ENCODE results near the gene MAD1L1. TPM values are rescaled to one million over a fixed set of nuclear protein-coding genes. Genes with fewer than 3 reads are reported as not detected.
A peak's percentile ranks its signal among the peaks of the same experiment; 100 is the strongest.

MAD1L1 gene
- total RNA-seq, 2 donors from 2014 or later = 51.2 to 63.8 TPM

DNA sequence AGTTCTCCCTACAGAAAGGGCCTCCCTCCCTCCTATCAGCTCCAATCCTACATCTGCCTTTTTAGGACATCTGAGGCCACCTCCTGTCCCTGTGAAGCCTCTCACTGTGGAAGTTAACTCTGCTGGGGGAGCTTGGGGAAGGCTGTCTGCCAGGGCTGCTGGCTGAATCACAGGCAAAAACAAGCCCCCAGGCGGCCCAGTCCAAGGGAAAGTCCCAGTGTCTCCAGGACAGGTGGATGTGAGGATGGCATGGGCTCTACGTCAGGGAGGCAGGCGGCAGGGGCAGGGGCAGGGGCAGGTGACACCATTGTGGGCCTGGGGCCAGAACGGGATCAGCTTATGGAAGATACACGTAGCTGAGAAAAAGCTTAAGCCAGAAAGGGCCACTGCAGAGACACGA, 240.2 kb downstream of the MAD1L1 start:
- H3K4me3 Mint-ChIP-seq = no peak overlapping the region
- no peaks in the 10 kb centered on the region for H3K27me3 Mint-ChIP-seq (ENCODE audit: low read depth)
- H3K36me3 Mint-ChIP-seq (ENCODE audit: insufficient read depth in 2 of 2) = no peaks in the 10 kb centered on the region
- no peak overlapping the region for H3K27ac Mint-ChIP-seq
- ATAC-seq (replicated peaks in 1 of 2) = no peak
- peaks cover 6% of the 10 kb centered on the region for H3K4me1 Mint-ChIP-seq (ENCODE audit: low read depth)
- no peak for DNase-seq
- no peaks in the 10 kb centered on the region for H3K9me3 Mint-ChIP-seq

DNA sequence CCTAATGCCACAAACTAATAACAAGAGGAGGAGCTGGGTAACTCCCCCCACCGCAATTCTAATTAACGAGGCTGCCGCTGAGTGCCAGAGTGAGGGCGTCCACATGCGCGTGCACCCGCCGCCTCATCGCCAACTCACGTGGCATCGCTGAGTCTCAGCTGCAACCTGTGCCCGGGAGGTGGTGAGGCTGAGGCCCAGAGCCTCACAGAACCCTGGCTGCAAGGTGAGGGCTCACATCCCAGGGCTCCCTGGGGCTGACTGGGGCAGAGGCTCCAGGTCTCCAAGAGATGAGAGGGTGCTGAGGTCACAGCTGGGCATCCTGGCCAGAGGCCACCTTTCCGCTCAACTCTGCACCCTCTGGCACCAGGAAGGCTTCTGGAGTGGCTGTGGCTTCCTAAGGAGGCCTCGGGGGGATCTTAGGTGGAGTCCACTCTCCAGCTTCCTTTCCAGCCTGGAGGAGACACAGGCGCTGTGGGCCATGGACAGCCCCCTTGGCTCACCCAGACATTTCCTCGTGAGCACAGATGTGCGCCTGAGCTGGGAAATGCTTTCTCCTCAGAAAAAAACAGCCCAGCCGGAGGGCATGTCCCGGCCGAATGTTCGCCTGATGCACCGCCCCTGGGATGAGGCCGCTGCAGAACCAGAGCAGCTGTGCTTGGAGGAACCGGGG, 242.6 kb downstream of the MAD1L1 start:
- Mint-ChIP-seq H3K27ac (no peak overlapping the region), H3K27me3 (ENCODE audit: low read depth) (no peaks in the 10 kb centered on the region), H3K36me3 (ENCODE audit: insufficient read depth in 2 of 2) (peaks cover 0 to 8% of the 10 kb centered on the region in 2 donors), H3K4me3 (no peak overlapping the region), H3K9me3 (no peaks in the 10 kb centered on the region), H3K4me1 (ENCODE audit: low read depth) (peaks cover 18% of the 10 kb centered on the region)
- DNase-seq (no peak), ATAC-seq (replicated peaks in 1 of 2) (no peak)

DNA sequence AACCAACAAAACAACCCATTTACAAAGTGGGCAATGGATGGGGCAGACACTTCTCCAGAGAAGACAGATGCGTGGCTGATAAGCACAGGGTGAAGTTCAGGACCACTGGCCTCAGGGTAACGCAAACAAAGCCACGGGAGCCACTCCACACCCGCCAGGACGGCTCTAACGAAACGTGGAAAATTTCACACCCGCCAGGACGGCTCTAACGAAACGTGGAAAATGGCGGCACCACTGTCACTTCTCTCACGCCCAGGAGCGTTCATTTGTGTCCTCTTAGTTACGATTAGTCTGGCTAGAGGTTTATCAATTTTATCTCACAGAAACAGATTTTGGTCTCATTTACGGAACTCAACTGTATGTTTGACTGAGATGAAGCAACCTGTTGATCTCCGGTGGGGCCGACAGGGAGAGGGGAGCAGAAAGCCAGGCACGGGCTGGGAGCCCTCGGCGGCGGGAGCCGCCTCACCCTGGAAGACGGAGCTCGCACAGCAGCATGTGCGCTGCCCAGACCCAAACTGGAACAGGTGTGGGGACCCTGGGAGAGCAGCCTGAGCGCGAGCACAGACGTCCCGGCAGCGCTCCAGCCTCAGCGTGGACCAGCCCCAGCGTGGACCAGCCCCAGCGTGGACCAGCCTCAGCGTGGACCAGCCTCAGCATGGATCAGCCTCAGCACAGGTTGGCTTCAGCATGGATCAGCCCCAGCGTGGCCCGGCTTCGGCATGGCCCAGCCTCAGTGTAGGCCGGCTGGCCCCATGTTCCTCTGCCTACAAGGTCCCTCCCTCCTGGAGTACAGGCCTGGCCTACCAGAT, 243.5 kb downstream of the MAD1L1 start:
- no peak for ATAC-seq (replicated peaks in 1 of 2)
- no peak overlapping the region for H3K27ac Mint-ChIP-seq
- H3K36me3 Mint-ChIP-seq (ENCODE audit: insufficient read depth in 2 of 2) = peaks cover 0 to 8% of the 10 kb centered on the region in 2 donors
- no peak for DNase-seq
- no peaks in the 10 kb centered on the region for H3K9me3 Mint-ChIP-seq
- H3K27me3 Mint-ChIP-seq (ENCODE audit: low read depth) = no peaks in the 10 kb centered on the region
- no peak overlapping the region for H3K4me3 Mint-ChIP-seq
- peaks cover 18% of the 10 kb centered on the region for H3K4me1 Mint-ChIP-seq (ENCODE audit: low read depth)

DNA sequence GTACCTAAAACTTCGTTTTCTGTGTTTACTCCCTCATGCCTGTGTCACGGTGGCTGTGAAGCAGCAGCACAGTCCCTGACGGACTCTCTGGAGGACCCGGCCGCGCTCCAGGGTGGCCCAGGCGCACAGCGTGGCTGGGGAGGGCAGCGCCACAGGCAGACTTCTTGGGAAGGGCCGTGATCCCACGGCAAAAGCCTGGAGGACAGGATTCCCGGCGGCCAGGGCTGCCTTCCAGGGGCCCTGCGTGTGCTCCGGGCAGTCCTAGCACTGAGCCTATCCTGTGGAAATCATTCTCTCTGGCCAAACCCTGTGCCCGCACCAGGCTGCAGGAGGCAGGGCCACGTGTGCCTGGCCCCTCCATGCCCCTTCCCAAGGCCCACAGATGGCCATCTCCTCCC, 244.2 kb downstream of the MAD1L1 start:
- no peak overlapping the region for H3K4me3 Mint-ChIP-seq

DNA sequence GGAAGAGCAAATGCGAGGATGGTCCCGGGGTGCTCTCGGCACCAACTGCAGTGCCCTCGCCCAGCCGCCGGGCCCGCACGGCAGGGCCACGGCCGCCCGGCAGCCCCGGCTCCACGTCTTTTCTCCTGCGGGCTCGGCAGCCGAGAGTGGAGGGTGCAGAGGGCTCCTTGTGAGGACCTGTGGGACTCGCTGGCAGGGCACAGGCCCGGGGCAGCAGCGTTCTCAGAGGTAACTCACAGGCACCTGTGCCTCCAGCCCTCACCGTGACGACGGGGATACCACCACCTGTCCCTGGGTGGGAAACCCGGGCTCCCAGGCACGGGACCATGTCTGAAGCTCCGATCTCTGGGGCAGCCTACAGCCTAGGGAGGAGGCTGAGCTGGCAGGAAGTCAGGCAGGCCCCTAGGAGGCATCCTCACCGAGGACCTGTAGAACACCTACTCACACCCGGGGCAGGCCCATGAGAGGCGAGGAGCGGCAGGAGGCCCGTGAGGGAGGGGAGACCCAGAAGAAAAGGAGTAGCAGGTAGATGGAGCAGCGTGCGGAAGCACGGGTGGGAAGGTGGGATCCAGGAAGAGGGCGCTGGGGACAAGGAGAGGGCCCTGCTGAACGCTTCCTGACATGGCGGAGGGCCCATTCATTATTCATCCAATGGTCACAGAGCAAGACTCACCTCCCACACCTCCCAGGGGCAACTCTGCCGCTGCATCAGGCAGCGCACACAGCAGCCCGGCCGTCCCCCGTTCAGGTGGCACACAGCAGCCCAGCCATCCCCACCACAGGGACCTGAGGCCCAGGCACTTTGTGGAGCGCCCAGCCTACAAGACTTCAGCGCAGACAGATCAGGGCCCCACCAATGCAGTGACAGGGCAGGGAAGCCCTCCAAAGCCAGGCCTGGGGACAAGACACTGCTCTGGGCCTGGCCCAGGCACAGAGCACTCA, 244.9 kb downstream of the MAD1L1 start:
- Mint-ChIP-seq H3K27ac (no peak overlapping the region), H3K27me3 (ENCODE audit: low read depth) (no peaks in the 10 kb centered on the region), H3K36me3 (ENCODE audit: insufficient read depth in 2 of 2) (peaks cover 0 to 8% of the 10 kb centered on the region in 2 donors), H3K4me1 (ENCODE audit: low read depth) (peaks cover 18% of the 10 kb centered on the region), H3K4me3 (no peak overlapping the region), H3K9me3 (no peaks in the 10 kb centered on the region)
- ATAC-seq (replicated peaks in 1 of 2) (no peak), DNase-seq (peak in 1 of 2 donors; percentile 6)

More for the DNA sequence above, 244.2 kb downstream of the MAD1L1 start:
- ATAC-seq (replicated peaks in 1 of 2) = no peak
- Mint-ChIP-seq H3K4me1 (ENCODE audit: low read depth) (peaks cover 18% of the 10 kb centered on the region), H3K36me3 (ENCODE audit: insufficient read depth in 2 of 2) (peaks cover 0 to 8% of the 10 kb centered on the region in 2 donors), H3K27ac (no peak overlapping the region), H3K27me3 (ENCODE audit: low read depth) (no peaks in the 10 kb centered on the region), H3K9me3 (no peaks in the 10 kb centered on the region)
- no peak for DNase-seq

DNA sequence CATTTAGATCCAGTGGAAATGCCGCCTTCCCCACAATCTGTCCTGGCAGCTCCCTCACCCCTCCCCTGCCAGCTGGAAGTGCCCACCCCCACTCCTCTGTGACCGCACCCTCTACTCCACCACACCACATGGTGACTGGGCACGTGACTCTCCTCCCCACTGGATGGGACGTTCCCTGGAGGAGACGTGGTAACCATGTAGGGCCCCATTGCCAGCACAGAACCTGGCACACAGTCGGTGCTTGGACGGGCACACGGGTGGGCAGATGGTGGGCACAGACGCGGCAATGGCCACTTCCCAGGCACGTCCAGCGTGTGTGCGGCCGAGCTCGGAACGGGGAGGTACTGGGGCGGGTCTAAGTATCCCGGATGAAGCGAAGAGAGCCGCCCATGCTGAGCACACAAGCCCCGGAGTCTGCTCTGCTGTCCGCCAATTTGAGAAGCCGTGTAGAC, 245.6 kb downstream of the MAD1L1 start:
- H3K4me3 Mint-ChIP-seq = peak overlapping the region in 1 of 2 donors; percentile 31
- ATAC-seq (replicated peaks in 1 of 2) = peak; percentile 10 to 18
- H3K27ac Mint-ChIP-seq = peak overlapping the region; percentile 66
- H3K36me3 Mint-ChIP-seq (ENCODE audit: insufficient read depth in 2 of 2) = peaks cover 0 to 8% of the 10 kb centered on the region in 2 donors
- peaks cover 18% of the 10 kb centered on the region for H3K4me1 Mint-ChIP-seq (ENCODE audit: low read depth)
- no peaks in the 10 kb centered on the region for H3K9me3 Mint-ChIP-seq
- no peak for DNase-seq
- H3K27me3 Mint-ChIP-seq (ENCODE audit: low read depth) = no peaks in the 10 kb centered on the region

DNA sequence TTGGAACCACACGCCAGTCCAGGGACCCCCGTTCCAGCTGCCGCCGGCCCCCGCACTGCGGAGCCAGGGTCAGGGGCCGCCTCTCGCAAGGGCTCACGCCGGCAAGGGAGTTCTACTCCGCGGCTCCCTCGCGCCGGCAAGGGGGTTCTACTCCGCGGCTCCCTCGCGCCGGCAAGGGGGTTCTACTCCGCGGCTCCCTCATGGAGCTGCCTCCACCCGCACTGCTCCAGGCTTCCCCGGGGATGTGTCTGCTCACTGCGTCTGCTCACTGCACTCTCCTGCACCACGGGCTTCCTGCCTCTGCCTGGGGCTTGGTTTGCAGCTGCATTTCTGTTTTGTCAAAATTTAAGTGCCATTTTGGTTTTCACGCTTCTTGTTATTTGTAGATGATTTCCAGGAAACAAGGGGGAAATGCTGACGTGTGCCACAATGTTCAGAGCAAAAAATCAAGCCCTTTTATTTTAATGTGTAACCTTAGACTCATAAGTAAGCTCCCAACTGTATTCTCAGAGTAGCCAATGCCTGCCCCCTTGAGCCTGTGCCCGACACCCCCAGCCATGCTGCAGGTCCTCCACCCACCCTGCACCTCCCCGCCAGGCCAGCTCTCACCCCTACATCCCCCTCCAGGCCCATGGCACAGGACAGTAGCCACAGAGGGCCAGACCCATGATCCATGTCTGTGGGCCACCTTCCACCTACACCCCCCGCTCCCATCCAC, 246.2 kb downstream of the MAD1L1 start:
- peak; percentile 9 to 11 for DNase-seq
- ATAC-seq (replicated peaks in 1 of 2) = peak; percentile 73 to 78
- Mint-ChIP-seq H3K27ac (peak overlapping the region; percentile 66), H3K4me1 (ENCODE audit: low read depth) (peaks cover 18% of the 10 kb centered on the region), H3K9me3 (no peaks in the 10 kb centered on the region), H3K4me3 (peak overlapping the region; percentile 12 to 44), H3K27me3 (ENCODE audit: low read depth) (no peaks in the 10 kb centered on the region), H3K36me3 (ENCODE audit: insufficient read depth in 2 of 2) (peaks cover 0 to 8% of the 10 kb centered on the region in 2 donors)

DNA sequence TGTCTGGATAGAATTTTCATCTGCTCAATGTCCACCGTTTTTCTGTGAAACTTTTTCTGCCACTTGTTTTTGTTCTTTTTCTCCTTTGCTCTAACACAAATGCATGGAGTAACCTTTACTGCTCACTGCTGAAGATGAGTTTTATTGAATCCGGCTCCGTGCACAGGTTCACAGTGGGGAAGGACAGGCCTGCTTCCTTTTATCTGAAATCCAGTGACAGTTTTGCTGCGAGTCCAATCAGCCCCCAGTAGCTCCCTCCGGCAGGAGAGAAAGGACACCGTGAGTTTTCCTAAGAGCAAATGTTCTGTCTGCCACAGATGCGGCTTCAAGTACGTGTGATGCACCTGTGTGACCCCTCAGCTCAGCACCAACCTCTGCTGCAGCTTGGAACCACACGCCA, 246.8 kb downstream of the MAD1L1 start:
- H3K27ac Mint-ChIP-seq = peak overlapping the region; percentile 19
- H3K9me3 Mint-ChIP-seq = no peaks in the 10 kb centered on the region

DNA sequence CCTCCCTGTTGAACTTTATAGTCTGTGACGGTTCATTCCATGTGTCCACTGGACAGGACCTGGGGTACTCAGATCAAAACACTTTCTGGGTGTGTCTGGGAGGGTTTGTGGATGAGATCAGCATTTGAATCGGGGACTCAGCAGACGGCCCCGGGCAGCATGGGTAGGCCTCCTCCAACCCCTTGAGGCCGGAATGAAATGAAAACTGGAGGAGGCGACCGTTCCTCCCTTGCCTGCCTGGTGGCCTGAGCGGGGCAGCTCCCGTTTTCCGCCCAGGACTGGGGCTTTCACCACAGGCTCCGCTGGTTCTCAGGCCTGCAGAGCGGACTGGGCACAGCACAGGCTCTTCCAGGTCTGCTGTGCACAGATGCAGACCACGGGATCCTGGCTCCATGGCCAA, 247.7 kb downstream of the MAD1L1 start:
- ATAC-seq (replicated peaks in 1 of 2) (no peak), DNase-seq (no peak)
- H3K36me3 Mint-ChIP-seq (ENCODE audit: insufficient read depth in 2 of 2) = peaks cover 0 to 8% of the 10 kb centered on the region in 2 donors
- H3K27me3 Mint-ChIP-seq (ENCODE audit: low read depth) = no peaks in the 10 kb centered on the region
- peaks cover 18% of the 10 kb centered on the region for H3K4me1 Mint-ChIP-seq (ENCODE audit: low read depth)
- H3K4me3 Mint-ChIP-seq = no peak overlapping the region
- H3K9me3 Mint-ChIP-seq = no peaks in the 10 kb centered on the region
- H3K27ac Mint-ChIP-seq = no peak overlapping the region

More for the DNA sequence above, 246.8 kb downstream of the MAD1L1 start:
- Mint-ChIP-seq H3K4me1 (ENCODE audit: low read depth) (peaks cover 18% of the 10 kb centered on the region), H3K4me3 (no peak overlapping the region), H3K36me3 (ENCODE audit: insufficient read depth in 2 of 2) (peaks cover 0 to 8% of the 10 kb centered on the region in 2 donors), H3K27me3 (ENCODE audit: low read depth) (no peaks in the 10 kb centered on the region)
- no peak for DNase-seq
- ATAC-seq (replicated peaks in 1 of 2) = no peak

DNA sequence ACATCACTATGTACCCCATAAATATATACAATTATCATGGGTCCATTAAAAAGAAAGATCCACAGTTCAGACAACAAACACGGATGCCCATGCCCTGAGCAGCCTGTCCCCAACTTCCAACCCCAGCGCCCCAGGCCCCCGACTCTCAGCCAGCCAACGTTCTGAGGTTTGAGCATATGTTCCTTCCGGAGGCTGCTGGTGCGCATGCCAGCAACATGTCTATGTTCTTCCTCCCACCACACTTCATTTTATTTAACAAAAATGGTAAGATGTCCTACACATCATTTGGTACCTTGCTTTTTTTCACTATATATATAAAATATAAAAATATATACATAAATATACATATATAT, 250.9 kb downstream of the MAD1L1 start:
- DNase-seq = no peak
- H3K36me3 Mint-ChIP-seq (ENCODE audit: insufficient read depth in 2 of 2) = peaks cover 0 to 13% of the 10 kb centered on the region in 2 donors
- no peak for ATAC-seq (replicated peaks in 1 of 2)
- H3K4me1 Mint-ChIP-seq (ENCODE audit: low read depth) = peaks cover 5% of the 10 kb centered on the region
- no peak overlapping the region for H3K27ac Mint-ChIP-seq
- H3K9me3 Mint-ChIP-seq = no peaks in the 10 kb centered on the region
- H3K27me3 Mint-ChIP-seq (ENCODE audit: low read depth) = no peaks in the 10 kb centered on the region
- H3K4me3 Mint-ChIP-seq = no peak overlapping the region

DNA sequence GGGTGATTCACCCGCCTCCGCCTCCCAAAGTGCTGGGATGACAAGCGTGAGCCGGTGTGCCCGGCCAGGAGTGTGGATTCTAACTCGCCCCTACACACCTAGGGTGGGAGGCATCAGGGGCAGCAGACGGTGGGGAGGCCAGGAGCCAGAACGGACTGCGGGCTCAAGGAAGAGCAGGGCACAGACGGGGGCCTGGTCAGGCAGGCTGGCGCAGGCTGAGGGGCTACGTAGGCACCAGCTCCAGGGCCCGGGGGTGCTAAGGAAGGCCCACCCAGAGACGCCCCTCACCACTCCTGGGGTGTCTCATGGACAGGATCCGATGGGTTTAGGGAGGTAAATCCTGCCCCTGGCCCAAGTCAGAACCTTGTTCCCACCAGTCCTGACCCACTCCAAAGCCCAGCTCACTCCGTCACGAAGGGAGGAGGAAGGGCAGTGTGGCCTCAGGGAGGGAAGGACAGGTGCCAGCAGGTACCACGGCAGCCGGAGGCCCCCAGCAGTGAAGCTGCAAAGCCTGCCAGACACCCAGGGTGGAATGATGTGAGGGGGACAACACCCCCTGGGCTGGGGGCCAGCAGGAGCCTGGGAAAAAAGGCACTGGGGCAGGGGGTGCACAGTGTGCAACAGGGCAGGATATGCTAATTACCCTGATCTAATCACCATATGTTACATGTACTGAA, 251.4 kb downstream of the MAD1L1 start:
- Mint-ChIP-seq H3K27me3 (ENCODE audit: low read depth) (no peaks in the 10 kb centered on the region), H3K9me3 (no peaks in the 10 kb centered on the region), H3K36me3 (ENCODE audit: insufficient read depth in 2 of 2) (peaks cover 0 to 10% of the 10 kb centered on the region in 2 donors), H3K27ac (no peak overlapping the region), H3K4me3 (no peak overlapping the region), H3K4me1 (ENCODE audit: low read depth) (peaks cover under 1% of the 10 kb centered on the region)
- DNase-seq = no peak
- ATAC-seq (replicated peaks in 1 of 2) = no peak

Measured in activated T-cell treated with anti-CD3 and anti-CD28 coated beads, Interleukin-2, amount 50 U/mL, for 72 hours (primary cell).